Measurements from ENCODE around the gene GNB1L.

Gene GNB1L

GRCh38 chr22:19745155-19746101, 109.2 kb downstream of the GNB1L start:
- DNase-seq, result peak; percentile 82

GRCh38 chr22:19744350-19745006, 110.2 kb downstream of the GNB1L start:
- no peak for DNase-seq

GRCh38 chr22:19743651-19744050, 111.0 kb downstream of the GNB1L start:
- DNase-seq, result no peak

- no peak for DNase-seq
Measured at GRCh38 chr22:19743081-19743480, 111.6 kb downstream of the GNB1L start.

- DNase-seq, result no peak
Measured at GRCh38 chr22:19742160-19743066, 112.3 kb downstream of the GNB1L start.

- no peak for DNase-seq
Measured at GRCh38 chr22:19741053-19741452, 113.6 kb downstream of the GNB1L start.

- no peak for DNase-seq
Measured at GRCh38 chr22:19740586-19740985, 114.1 kb downstream of the GNB1L start.

GRCh38 chr22:19739911-19740449, 114.7 kb downstream of the GNB1L start:
- no peak for DNase-seq

- DNase-seq, result no peak
Measured at GRCh38 chr22:19739448-19739895, 115.2 kb downstream of the GNB1L start.

- no peak for DNase-seq
Measured at GRCh38 chr22:19738664-19739447, 115.8 kb downstream of the GNB1L start.

GRCh38 chr22:19737846-19738663, 116.6 kb downstream of the GNB1L start:
- DNase-seq, result no peak

GRCh38 chr22:19735665-19736510, 118.8 kb downstream of the GNB1L start:
- DNase-seq, result no peak

- DNase-seq, result no peak
Measured at GRCh38 chr22:19734837-19735382, 119.8 kb downstream of the GNB1L start.

GRCh38 chr22:19734163-19734562, 120.5 kb downstream of the GNB1L start:
- DNase-seq, result no peak

- DNase-seq, result no peak
Measured at GRCh38 chr22:19733755-19734154, 120.9 kb downstream of the GNB1L start.
